C4-2B (cell line): ENCODE results near the gene PCDHA4.

Experiments
- ZFX ChIP-seq: fragments of 450-650 bp; IDR thresholded peaks from 2 replicates; pipeline ENCODE4 v1.6.1; 2017
- TF ChIP-seq, protein P1 (sequence below): fragments of 450-650 bp; conservative IDR thresholded peaks from 2 replicates; pipeline ENCODE4 v1.5.1; 2017; ENCODE audit warnings: mild to moderate bottlenecking

DNA sequence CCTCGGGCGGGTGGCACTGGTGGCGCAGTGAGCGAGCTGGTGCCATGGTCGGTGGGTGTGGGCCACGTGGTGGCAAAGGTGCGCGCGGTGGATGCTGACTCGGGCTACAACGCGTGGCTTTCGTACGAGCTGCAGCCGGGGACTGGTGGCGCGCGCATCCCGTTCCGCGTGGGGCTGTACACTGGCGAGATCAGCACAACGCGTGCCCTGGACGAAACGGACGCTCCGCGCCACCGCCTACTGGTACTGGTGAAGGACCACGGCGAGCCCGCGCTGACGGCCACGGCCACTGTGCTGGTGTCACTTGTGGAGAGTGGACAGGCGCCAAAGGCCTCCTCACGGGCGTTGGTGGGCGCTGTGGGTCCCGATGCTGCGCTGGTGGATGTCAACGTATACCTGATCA lies 2.0 kb downstream of the PCDHA4 start:
- TF ChIP-seq, protein P1, sequence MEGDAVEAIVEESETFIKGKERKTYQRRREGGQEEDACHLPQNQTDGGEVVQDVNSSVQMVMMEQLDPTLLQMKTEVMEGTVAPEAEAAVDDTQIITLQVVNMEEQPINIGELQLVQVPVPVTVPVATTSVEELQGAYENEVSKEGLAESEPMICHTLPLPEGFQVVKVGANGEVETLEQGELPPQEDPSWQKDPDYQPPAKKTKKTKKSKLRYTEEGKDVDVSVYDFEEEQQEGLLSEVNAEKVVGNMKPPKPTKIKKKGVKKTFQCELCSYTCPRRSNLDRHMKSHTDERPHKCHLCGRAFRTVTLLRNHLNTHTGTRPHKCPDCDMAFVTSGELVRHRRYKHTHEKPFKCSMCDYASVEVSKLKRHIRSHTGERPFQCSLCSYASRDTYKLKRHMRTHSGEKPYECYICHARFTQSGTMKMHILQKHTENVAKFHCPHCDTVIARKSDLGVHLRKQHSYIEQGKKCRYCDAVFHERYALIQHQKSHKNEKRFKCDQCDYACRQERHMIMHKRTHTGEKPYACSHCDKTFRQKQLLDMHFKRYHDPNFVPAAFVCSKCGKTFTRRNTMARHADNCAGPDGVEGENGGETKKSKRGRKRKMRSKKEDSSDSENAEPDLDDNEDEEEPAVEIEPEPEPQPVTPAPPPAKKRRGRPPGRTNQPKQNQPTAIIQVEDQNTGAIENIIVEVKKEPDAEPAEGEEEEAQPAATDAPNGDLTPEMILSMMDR = no peak
- TF ChIP-seq ZFX = no peak
